HG03280 (cell line): ENCODE data around the gene MEIOB.

ENCODE experiments used
- ATAC-seq: cut with Tn5 transposase; IDR thresholded peaks from one replicate; pipeline ENCODE4 v1.9.1; 2021; ENCODE audit warnings: mild to moderate bottlenecking, moderate library complexity; ENCODE audit not compliant: unreplicated experiment

The MEIOB gene

GRCh38 chr16:1789643-1790045 lies 82.3 kb downstream of the MEIOB start:
- ATAC-seq = no peak

GRCh38 chr16:1788708-1789100 lies 83.3 kb downstream of the MEIOB start:
- ATAC-seq = no peak

GRCh38 chr16:1788095-1788707 lies 83.8 kb downstream of the MEIOB start:
- ATAC-seq = no peak

GRCh38 chr16:1787322-1788094 lies 84.5 kb downstream of the MEIOB start:
- no peak for ATAC-seq

GRCh38 chr16:1787056-1787321 lies 85.0 kb downstream of the MEIOB start:
- no peak for ATAC-seq

GRCh38 chr16:1786242-1787055 lies 85.5 kb downstream of the MEIOB start:
- no peak for ATAC-seq

- no peak for ATAC-seq
Measured at GRCh38 chr16:1785846-1786170, 86.2 kb downstream of the MEIOB start.

- ATAC-seq = no peak
Measured at GRCh38 chr16:1784977-1785845, 86.8 kb downstream of the MEIOB start.
